IgD-negative memory B cell (primary cell): ENCODE data around the gene EEFSEC. TPM values are rescaled to one million over a fixed set of nuclear protein-coding genes. Genes with fewer than 3 reads are reported as not detected.

Experiments used
- H3K27ac Mint-ChIP-seq, 3 donors: one replicate each; pipeline ENCODE4 v1.8.0; 2020 to 2022; ENCODE audit warnings: mild to moderate bottlenecking in 3 of 3, mixed read lengths in 3 of 3, moderate library complexity in 1 of 3
- H3K27me3 Mint-ChIP-seq: one replicate; pipeline ENCODE4 v1.8.0; 2021; ENCODE audit warnings: mixed read lengths
- H3K36me3 Mint-ChIP-seq: one replicate; pipeline ENCODE4 v1.8.0; 2020; ENCODE audit warnings: mild to moderate bottlenecking, mixed read lengths
- H3K4me1 Mint-ChIP-seq, 3 donors: one replicate each; pipeline ENCODE4 v1.8.0; 2020 to 2022; ENCODE audit warnings: mixed read lengths in 3 of 3, mild to moderate bottlenecking in 1 of 3
- H3K4me3 Mint-ChIP-seq, 4 donors: one replicate each; pipeline ENCODE4 v1.8.0; 2020 to 2022; ENCODE audit warnings: mild to moderate bottlenecking in 4 of 4, mixed read lengths in 4 of 4, moderate library complexity in 3 of 4
- H3K9me3 Mint-ChIP-seq, 3 donors: one replicate each; pipeline ENCODE4 v1.8.0; 2020 to 2021; ENCODE audit warnings: mixed read lengths in 3 of 3, mild to moderate bottlenecking in 1 of 3
- polyA plus RNA-seq: library from polyadenylated mRNA; unstranded; fragments of 300-500 nt; fragmentation: Illumina TruSeq; gene quantifications from one replicate; pipeline ENCODE4 v1.2.3, GENCODE V29; 2021

The EEFSEC gene, protein sequence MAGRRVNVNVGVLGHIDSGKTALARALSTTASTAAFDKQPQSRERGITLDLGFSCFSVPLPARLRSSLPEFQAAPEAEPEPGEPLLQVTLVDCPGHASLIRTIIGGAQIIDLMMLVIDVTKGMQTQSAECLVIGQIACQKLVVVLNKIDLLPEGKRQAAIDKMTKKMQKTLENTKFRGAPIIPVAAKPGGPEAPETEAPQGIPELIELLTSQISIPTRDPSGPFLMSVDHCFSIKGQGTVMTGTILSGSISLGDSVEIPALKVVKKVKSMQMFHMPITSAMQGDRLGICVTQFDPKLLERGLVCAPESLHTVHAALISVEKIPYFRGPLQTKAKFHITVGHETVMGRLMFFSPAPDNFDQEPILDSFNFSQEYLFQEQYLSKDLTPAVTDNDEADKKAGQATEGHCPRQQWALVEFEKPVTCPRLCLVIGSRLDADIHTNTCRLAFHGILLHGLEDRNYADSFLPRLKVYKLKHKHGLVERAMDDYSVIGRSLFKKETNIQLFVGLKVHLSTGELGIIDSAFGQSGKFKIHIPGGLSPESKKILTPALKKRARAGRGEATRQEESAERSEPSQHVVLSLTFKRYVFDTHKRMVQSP
- polyA plus RNA-seq = 23.1 TPM

GRCh38 chr3:128153156-128154041 lies at the start of gene EEFSEC:
EEFSEC (plus strand) TSS chr3:128153481; CDS start chr3:128153508, 27 bp downstream.
- Mint-ChIP-seq H3K36me3 (peaks cover 4% of the 10 kb centered on the region), H3K27ac (peak within 1 kb of the TSS; percentile 74 to 97 (median 94)), H3K27me3 (no peaks in the 10 kb centered on the region), H3K4me1 (peaks cover 8 to 17% (median 13%) of the 10 kb centered on the region in 3 donors), H3K4me3 (peak within 1 kb of the TSS; percentile 82 to 98 (median 92)), H3K9me3 (no peaks in the 10 kb centered on the region)

DNA sequence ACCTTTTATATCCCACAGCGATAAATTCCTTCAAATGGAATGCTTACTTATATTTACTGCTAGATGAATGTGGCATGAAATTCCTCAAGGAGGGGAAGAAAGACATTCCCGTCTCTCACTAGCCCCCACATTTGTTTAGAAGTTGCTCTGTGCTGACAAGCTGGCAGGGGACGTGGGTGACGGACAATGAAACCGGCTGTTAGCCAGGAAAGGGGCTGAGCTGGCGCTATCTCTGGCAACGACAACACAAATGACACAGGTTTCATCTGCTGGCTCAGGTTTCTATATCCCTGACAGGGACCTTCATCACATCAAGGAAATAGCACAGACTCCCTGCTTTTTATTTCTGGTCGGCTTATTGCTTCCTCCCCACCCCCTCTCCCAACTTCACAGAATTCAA lies 45.4 kb upstream of the EEFSEC start:
- peaks cover 5 to 11% (median 6%) of the 10 kb centered on the region in 3 donors for H3K4me1 Mint-ChIP-seq

DNA sequence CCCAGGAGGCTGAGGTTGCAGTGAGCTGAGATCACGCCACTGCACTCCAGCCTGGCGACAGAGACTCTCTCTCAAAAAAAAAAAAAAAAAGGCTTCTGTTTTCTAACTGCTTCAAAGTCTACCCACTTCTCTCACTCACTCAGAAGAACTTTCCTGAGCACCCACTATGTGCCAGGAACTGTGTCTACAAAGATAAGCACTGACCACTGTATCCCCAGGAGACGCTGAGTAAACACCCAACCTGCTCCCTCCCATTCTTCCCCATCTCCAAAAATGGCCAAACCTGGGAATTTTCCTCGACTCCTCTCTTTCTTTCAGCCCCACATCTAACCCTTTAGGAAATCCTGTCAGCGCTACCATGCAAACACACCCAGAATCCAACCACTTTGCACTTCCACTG lies 42.1 kb upstream of the EEFSEC start:
- Mint-ChIP-seq H3K27ac (peak overlapping the region in 1 of 3 donors; percentile 16), H3K9me3 (no peaks in the 10 kb centered on the region), H3K4me1 (peaks cover 25 to 33% (median 28%) of the 10 kb centered on the region in 3 donors), H3K27me3 (no peaks in the 10 kb centered on the region), H3K36me3 (peaks cover 14% of the 10 kb centered on the region), H3K4me3 (peak overlapping the region in 1 of 4 donors; percentile 57)

More for the DNA sequence above, 45.4 kb upstream of the EEFSEC start:
- Mint-ChIP-seq H3K4me3 (no peak overlapping the region), H3K27ac (no peak overlapping the region), H3K27me3 (no peaks in the 10 kb centered on the region), H3K36me3 (peaks cover 14% of the 10 kb centered on the region), H3K9me3 (no peaks in the 10 kb centered on the region)

- H3K4me1 Mint-ChIP-seq = peaks cover 25 to 31% (median 28%) of the 10 kb centered on the region in 3 donors
- peak overlapping the region; percentile 23 to 83 (median 76) for H3K27ac Mint-ChIP-seq
Observed at GRCh38 chr3:128112357-128112968, 40.8 kb upstream of the EEFSEC start.

DNA sequence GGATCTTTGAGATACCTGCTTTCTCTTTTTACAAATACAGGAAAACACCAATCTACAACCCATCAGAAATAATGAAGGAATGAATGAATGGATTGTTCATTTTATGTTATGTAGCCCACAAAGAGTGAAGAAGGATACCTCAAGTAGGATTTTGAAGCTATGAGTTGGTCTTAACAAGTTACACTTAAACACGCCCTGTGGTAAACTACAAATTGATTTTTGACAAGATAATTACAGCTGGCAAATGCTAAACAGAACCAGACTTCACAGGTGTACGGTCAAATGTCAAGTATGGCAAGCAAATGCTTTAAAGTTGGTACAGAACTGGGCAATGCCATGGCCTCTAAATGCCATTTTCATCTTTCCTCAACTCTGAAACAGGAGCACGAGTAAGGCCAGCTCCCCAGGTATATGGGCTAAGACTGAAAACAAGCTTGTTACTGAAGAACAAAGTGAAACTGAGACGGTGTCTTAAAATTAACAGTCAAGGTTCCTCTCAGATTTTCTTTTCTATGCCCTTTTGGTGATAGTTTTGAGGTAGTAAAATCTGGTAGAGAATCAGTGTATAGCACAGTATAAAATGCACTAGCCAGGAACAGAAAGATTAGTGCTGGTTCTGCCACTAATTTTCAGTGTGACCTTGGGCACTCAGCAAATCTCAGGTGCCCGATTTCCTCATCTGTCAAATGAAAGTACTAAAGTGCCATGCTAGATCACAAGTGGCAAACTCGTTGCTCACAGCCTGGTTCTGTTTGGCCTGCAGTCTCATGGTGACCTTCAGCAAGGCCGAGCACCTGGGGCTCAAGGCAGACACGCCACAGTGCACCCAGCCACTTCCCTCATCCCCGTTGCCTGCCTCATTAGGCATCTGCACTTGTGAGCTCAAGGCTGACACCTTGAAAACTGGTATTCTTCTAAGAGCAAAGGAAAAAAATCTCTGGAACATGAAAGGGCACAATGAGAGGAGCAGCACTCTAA lies 39.2 kb upstream of the EEFSEC start:
- H3K4me1 Mint-ChIP-seq = peaks cover 28 to 31% (median 30%) of the 10 kb centered on the region in 3 donors
- no peaks in the 10 kb centered on the region for H3K27me3 Mint-ChIP-seq
- peak overlapping the region; percentile 10 to 81 (median 32) for H3K4me3 Mint-ChIP-seq
- peak overlapping the region; percentile 67 to 90 (median 81) for H3K27ac Mint-ChIP-seq
- H3K9me3 Mint-ChIP-seq = no peaks in the 10 kb centered on the region
- H3K36me3 Mint-ChIP-seq = peaks cover 10% of the 10 kb centered on the region

More at GRCh38 chr3:128112357-128112968, 40.8 kb upstream of the EEFSEC start:
- Mint-ChIP-seq H3K36me3 (peaks cover 11% of the 10 kb centered on the region), H3K4me3 (peak overlapping the region in 2 of 4 donors; percentile 67 to 88), H3K9me3 (no peaks in the 10 kb centered on the region), H3K27me3 (no peaks in the 10 kb centered on the region)

GRCh38 chr3:128122013-128122412 lies 31.3 kb upstream of the EEFSEC start:
- Mint-ChIP-seq H3K4me1 (peaks cover 20 to 23% (median 22%) of the 10 kb centered on the region in 3 donors), H3K36me3 (peaks cover 4% of the 10 kb centered on the region), H3K27me3 (no peaks in the 10 kb centered on the region), H3K27ac (peak overlapping the region in 2 of 3 donors; percentile 13 to 34), H3K4me3 (peak overlapping the region; percentile 44 to 100 (median 86)), H3K9me3 (no peaks in the 10 kb centered on the region)

DNA sequence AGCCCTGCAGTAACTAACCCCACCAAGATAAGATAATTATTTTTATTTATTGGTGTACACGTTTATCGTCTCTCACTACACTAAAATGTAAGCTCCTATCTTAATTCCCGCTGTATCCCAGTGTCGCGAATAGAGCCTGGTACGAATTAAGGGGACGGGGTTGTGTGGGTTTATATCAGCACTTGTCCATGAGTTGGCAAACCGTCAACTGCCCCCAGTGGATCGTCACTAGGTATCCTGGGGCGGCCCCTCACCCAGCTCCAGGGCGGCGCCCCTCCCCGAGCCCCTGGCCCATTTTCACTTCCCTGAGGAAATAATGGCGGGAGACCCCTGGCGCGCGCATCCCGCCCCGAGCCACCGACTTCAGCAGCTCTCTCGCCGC lies 30.1 kb upstream of the EEFSEC start:
- H3K27ac Mint-ChIP-seq = peak overlapping the region; percentile 86 to 95 (median 95)
- H3K27me3 Mint-ChIP-seq = no peaks in the 10 kb centered on the region
- peaks cover 6% of the 10 kb centered on the region for H3K36me3 Mint-ChIP-seq
- peaks cover 16 to 22% (median 21%) of the 10 kb centered on the region in 3 donors for H3K4me1 Mint-ChIP-seq
- H3K9me3 Mint-ChIP-seq = no peaks in the 10 kb centered on the region
- H3K4me3 Mint-ChIP-seq = peak overlapping the region; percentile 96 to 100 (median 98)

- peak within 1 kb of the TSS; percentile 96 to 100 (median 98) for H3K4me3 Mint-ChIP-seq
- no peaks in the 10 kb centered on the region for H3K27me3 Mint-ChIP-seq
- H3K27ac Mint-ChIP-seq = peak within 1 kb of the TSS; percentile 86 to 95 (median 95)
- no peaks in the 10 kb centered on the region for H3K9me3 Mint-ChIP-seq
- peaks cover 16 to 22% (median 21%) of the 10 kb centered on the region in 3 donors for H3K4me1 Mint-ChIP-seq
- H3K36me3 Mint-ChIP-seq = peaks cover 6% of the 10 kb centered on the region
Observed at GRCh38 chr3:128123538-128124368, 29.5 kb upstream of the EEFSEC start, which contains the start of gene RUVBL1. RUVBL1 (minus strand) TSS chr3:128123812; CDS start chr3:128123724, 88 bp downstream.

- Mint-ChIP-seq H3K9me3 (no peaks in the 10 kb centered on the region), H3K4me3 (no peak overlapping the region), H3K4me1 (peaks cover 10 to 16% (median 13%) of the 10 kb centered on the region in 3 donors), H3K36me3 (peaks cover 2% of the 10 kb centered on the region), H3K27me3 (no peaks in the 10 kb centered on the region), H3K27ac (peak overlapping the region in 1 of 3 donors; percentile 34)
Observed at GRCh38 chr3:128127236-128127635, 26.0 kb upstream of the EEFSEC start.

DNA sequence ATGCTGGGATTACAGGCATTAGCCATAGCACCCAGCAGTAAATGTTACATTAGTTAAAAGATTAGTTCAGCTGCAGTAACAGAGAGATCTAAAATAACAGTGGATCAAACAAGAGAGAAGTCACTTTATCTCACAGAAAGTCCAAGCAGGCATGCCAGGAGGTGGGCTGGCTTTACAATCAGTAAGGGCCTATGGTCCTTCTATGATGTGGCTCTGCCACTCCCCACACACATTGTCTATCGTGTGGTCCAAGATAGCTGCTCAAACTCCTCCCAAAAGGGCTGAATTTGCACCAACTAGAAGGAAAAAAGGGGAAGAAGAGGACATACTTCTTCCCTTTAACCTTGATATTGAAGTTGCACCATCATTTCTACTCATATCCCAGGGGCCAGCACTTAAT lies 25.0 kb upstream of the EEFSEC start:
- no peaks in the 10 kb centered on the region for H3K9me3 Mint-ChIP-seq
- H3K4me1 Mint-ChIP-seq = peaks cover 7 to 12% (median 10%) of the 10 kb centered on the region in 3 donors
- no peak overlapping the region for H3K4me3 Mint-ChIP-seq
- peaks cover 2% of the 10 kb centered on the region for H3K36me3 Mint-ChIP-seq
- H3K27me3 Mint-ChIP-seq = no peaks in the 10 kb centered on the region
- H3K27ac Mint-ChIP-seq = no peak overlapping the region

- no peak overlapping the region for H3K27ac Mint-ChIP-seq
Observed at GRCh38 chr3:128131897-128132646, 21.2 kb upstream of the EEFSEC start.

More at GRCh38 chr3:128131897-128132646, 21.2 kb upstream of the EEFSEC start:
- Mint-ChIP-seq H3K9me3 (peaks cover 0 to 2% (median 0%) of the 10 kb centered on the region in 3 donors), H3K36me3 (peaks cover 2% of the 10 kb centered on the region), H3K4me1 (peaks cover 0 to 4% (median 0%) of the 10 kb centered on the region in 3 donors), H3K27me3 (peaks cover 2% of the 10 kb centered on the region), H3K4me3 (peak overlapping the region in 1 of 4 donors; percentile 24)
